Stimulated activated CD8-positive, alpha-beta memory T cell treated with anti-CD3 and anti-CD28 coated beads, Interleukin-7, amount 100 ng/mL, for 1 hour (primary cell): Measurements from ENCODE around the gene FAM117A.
A peak's percentile ranks its signal among the peaks of the same experiment; 100 is the strongest.

Experiments
- DNase-seq, 2 donors: peaks; one replicate each; pipeline ENCODE4 v3.0.0-alpha.2; 2020; ENCODE audit warnings: low read depth in 2 of 2

Gene FAM117A

GRCh38 chr17:49707608-49708514, 56.1 kb downstream of the FAM117A start, which contains the start of gene SLC35B1:
Gene SLC35B1, minus strand, starts transcription at chr17:49707964. Its CDS starts 131 bp downstream, at chr17:49707833.
- DNase-seq: peak; percentile 93 to 95

GRCh38 chr17:49707246-49707607, 56.7 kb downstream of the FAM117A start:
- DNase-seq: no peak

DNA sequence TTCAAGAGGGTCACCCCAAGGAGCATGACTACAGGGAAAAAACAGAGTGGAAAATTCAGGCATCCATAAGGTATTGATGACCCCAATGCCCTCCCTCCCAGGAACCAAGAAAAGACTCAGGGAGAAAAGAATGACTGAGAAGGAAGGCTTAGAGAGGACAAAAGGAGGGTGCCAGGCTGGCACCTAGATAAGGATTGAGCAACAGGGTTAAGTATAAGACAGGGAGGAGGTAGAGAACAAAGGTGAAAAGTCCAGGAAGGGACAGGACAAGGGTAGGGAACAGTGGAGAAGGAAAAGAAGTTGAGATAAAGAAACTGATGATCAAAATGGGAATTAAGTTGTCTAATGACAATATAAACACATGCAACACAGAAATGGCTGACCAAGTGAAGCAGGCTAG, 58.7 kb downstream of the FAM117A start:
- DNase-seq: no peak

- no peak for DNase-seq
Measured at GRCh38 chr17:49703557-49704277, 60.2 kb downstream of the FAM117A start.

DNA sequence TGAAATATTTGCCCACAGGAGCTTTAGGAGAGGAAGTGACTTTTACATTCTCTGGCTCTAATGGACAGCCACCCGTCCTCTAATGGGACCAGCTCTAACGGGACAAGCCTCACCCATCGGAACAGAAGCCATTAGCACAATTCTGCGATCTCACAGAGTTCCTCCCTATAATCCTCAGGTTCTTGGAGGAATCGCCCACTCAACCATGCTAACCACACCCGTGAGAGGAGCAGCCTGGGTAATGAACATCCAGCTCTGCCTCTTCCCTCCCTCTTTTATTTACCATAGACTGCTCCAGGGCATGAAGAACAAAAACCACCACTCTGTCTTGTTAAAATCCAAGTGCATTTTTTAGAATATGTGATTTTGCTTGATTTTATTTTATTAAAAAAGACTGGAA, 63.0 kb downstream of the FAM117A start:
- DNase-seq: no peak

DNA sequence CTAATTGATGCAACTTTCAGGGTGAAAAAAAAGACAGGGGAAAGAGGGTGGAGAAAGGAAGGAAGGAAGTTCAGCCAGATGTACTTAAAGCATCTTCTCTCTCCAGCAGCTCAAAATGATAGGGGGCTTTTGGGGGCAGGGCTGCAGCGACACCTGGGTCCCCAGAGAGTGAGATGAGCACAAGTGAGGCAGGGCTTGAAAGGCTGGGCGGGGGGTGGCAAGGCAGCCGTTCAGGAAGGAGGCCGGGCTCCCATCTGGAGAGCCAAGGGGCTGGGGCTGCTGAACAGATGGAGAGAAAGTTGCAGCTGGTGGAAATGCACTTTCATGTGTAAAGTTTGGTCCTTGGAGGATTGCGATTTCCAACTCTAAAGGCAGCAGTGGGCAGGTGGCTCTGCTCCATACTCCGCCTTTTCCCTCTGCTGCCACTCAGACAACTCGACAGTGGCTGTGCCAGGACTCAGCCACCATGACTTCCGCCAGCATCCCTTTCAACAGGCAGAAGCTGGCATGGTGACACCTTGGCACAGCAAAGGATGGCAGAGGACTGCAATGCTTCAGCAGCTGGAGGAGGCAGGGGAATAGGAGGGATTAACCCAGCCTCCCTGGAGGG, 63.9 kb downstream of the FAM117A start:
- DNase-seq: no peak

DNA sequence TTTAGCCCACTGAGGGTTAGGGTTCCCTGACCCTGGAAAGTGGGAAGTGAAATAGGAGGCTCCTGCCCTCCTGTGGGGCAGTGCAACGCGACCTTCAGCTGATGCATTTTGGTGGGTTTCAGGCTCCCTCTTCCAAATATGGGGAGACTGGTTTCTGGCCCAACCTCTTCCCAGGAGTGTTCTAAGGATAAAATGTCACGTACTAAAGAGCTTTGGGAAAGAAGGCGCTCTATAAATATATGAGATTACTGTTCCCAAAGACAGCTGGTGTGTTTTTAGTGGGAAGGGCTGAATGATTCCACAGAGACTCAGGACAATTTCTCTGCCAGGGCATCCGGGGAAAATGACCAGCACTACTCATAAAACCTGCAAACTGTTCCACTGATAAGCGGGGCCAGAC, 65.9 kb downstream of the FAM117A start:
- no peak for DNase-seq

DNA sequence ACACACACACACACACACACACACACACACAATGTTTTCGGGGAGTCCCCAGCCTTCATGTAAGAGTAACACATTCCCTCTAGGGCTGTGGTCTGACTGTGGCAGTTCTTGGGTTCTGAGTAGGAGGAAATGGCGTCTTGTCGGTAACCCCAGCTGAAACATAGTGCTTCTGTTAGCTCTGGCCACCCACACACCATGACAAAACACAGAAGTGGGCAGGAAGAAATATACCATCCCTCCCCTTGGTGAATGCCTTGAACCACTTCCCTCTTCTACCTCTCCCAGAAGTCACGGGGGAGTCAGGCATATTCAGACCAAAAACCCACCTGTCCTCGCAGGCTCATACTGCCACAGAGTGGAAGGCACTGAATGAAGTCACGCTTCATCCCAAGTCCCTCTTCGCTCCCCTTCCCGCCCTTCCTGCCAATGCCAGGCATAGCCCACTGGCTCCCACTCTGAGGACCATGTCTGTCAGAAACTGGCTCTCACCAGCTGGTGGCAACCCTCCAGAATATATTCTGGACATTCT, 67.6 kb downstream of the FAM117A start:
- peak; percentile 27 to 30 for DNase-seq

DNA sequence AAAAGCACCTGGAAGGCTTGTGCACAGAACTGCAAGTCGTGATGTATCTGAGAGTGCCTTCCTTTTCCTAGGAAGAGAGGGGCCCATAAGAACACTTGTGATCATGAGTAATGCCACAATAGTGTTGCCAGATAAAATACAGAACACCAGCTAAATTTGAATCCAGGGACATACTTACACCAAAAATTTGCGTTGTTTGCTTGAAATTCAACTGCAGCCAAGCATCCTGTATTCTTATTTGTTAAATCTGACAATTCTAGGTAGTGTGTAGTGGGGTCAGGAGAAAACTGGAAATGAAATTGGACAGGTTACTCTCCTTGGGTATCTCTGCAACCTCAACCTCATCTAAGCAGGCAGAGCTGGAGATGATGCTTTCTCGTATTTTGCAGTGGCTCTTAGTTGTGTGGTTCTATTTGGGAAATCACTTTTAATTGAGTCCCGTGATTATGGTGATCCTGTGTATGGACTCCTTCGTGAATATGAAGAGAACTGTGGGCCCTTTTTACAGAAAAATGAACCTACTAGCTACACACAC, 68.2 kb downstream of the FAM117A start:
- no peak for DNase-seq

DNA sequence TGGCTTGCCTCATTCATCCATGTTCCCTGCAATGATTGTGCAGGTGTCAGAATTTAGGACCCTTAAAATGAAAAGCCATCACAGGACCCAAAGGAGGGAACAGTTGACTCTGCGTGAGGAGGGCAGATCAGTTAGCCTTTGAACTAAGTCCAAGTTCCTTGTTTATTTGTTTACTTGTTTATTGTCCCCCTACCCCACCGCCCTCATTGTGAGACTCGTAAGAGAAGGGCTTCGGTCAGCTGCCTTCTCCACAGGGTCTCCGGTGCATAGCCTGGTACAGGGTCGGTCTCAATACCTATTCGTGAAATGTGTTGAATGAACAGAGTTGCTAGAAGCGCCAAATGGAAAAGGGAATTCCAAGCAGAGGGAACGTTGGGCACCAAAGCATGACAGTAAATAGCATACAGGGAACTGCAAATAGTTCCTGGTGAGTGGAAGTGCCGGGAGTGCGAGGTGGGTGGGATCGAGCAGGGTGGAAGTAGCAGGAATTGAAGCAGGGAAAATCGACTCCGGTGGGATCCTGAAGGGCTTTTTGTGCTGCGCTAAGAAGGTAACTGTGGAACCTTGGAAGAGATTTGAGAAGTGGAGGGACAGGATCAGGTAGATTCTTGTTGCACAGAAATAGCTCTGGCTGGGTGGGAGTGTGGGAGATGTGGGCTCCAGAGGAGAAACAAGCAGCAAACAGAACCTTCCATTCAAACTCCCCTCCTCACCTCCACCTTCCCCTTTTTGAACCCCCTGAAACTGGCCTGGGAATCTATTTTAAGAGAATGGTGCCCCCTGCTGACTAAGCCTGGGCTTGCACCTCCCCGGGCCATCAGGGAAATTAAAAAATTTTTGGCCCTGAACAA, 68.9 kb downstream of the FAM117A start:
- DNase-seq: peak; percentile 45 to 59

DNA sequence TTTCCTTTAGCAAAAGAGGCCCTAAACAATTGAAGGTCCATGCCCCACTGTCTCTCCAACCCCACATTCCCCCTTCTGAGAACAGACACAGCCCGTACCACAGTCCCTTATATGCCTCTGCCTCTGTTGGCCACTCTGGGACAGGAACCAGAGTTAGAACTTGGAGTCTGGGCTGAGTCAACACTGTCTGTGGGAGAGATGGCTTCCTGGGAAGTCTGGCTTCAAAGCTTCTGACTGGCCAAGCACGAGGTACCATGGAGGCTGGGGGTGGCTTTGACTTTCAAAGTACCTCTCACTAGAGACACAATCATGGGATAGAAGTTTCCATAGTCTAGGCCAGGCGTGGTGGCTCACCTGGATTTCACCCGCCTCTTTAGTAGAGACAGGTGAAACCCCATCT, 71.2 kb downstream of the FAM117A start:
- no peak for DNase-seq

GRCh38 chr17:49691677-49692191, 72.2 kb downstream of the FAM117A start:
- DNase-seq: no peak

- DNase-seq: no peak
Measured at GRCh38 chr17:49691086-49691676, 72.8 kb downstream of the FAM117A start.

- no peak for DNase-seq
Measured at GRCh38 chr17:49690256-49690655, 73.7 kb downstream of the FAM117A start.

DNA sequence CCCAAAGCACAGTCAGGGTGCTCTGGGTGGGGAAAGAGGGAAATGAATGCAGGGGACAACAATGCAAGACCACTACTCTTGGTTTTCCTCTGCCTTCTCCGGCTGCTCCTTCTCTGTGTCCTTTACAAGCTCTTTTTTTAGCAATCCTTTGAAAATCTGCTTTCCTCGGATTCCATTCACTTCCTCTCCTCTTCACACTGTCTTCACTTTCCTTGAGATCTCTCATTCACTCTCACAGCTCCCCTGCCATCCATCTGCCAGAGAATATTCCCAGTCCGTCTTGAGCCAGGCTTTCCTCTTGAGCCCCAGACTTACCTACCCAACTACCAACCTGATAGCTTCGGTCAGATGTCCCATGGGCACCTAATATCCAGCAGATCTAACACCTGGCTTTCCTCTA, 75.1 kb downstream of the FAM117A start:
- DNase-seq: no peak

GRCh38 chr17:49687878-49688491, 75.9 kb downstream of the FAM117A start:
- no peak for DNase-seq

- DNase-seq: no peak
Measured at GRCh38 chr17:49681106-49681979, 82.6 kb downstream of the FAM117A start.

DNA sequence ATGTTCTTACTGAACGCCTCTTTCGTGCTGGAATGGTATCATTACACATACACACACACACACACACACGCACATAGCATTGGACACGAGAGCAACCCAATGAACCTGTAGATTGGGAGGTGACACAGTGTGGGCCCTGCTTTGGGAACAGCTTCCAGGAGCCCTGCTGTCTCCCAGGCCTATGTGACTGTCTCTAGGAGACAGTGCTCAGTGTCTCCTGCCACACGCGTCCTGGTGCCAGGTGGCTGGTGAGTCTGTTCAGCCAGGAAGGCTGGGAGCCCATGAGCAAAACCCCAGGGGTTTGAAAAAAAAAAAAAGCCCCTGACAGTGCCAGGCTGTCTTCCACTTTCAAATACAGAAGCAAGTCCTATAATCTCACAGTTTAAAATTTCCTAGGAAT, 83.6 kb downstream of the FAM117A start:
- DNase-seq: no peak
